GM20431 (cell line): ENCODE data around the gene TGFB1.
"Not testable (repeated sequence)": the region's sequence is repeated elsewhere in the genome, so short reads cannot be mapped to it uniquely, and the experiment has no call there.

ENCODE experiments used
- in situ Hi-C: fragments of 300-500 bp; cut with MseI, MboI; formaldehyde crosslinking; loops from one replicate; pipeline ENCODE4 v1.15.0; 2020; ENCODE audit warnings: low sequenced_read_pairs; ENCODE audit not compliant: unreplicated experiment

Gene TGFB1

GRCh38 chr19:41353466-41354342 lies at the start of gene TGFB1:
TGFB1 (minus strand) TSS chr19:41353922; CDS start chr19:41353044, 878 bp downstream.
- in situ Hi-C loops, result no loop called here

GRCh38 chr19:41402010-41402409 lies 48.3 kb upstream of the TGFB1 start:
- in situ Hi-C loops, result no loop called here

GRCh38 chr19:41401483-41401882 lies 47.8 kb upstream of the TGFB1 start:
- in situ Hi-C loops, result no loop called here

GRCh38 chr19:41399525-41399924 lies 45.8 kb upstream of the TGFB1 start:
- in situ Hi-C loops, result no loop called here

- in situ Hi-C loops, result no loop called here
These were observed 45.4 kb upstream of the TGFB1 start for GRCh38 chr19:41399091-41399490.

GRCh38 chr19:41398598-41398997 lies 44.9 kb upstream of the TGFB1 start:
- in situ Hi-C loops, result no loop called here

- in situ Hi-C loops, result no loop called here
These were observed 44.3 kb upstream of the TGFB1 start for GRCh38 chr19:41398050-41398418.

- in situ Hi-C loops, result no loop called here
These were observed 43.6 kb upstream of the TGFB1 start, which contains the start of the genes BCKDHA and EXOSC5 for GRCh38 chr19:41397086-41398049. BCKDHA (plus strand) TSS chr19:41397818; CDS start chr19:41397828, 10 bp downstream. EXOSC5 (minus strand) TSS chr19:41397359; CDS start chr19:41397328, 31 bp downstream.

- in situ Hi-C loops, result no loop called here
These were observed 41.6 kb upstream of the TGFB1 start for GRCh38 chr19:41395355-41395754.

- in situ Hi-C loops, result no loop called here
These were observed 39.1 kb upstream of the TGFB1 start for GRCh38 chr19:41392775-41393174.

GRCh38 chr19:41391618-41392017 lies 37.9 kb upstream of the TGFB1 start:
- in situ Hi-C loops, result no loop called here

GRCh38 chr19:41386442-41386841 lies 32.7 kb upstream of the TGFB1 start:
- in situ Hi-C loops, result no loop called here

- in situ Hi-C loops, result no loop called here
These were observed 30.6 kb upstream of the TGFB1 start for GRCh38 chr19:41384351-41384750.

GRCh38 chr19:41381536-41381935 lies 27.8 kb upstream of the TGFB1 start:
- in situ Hi-C loops, result not testable (repeated sequence)

- in situ Hi-C loops, result no loop called here
These were observed 24.4 kb upstream of the TGFB1 start for GRCh38 chr19:41377977-41378709.

- in situ Hi-C loops, result no loop called here
These were observed 23.3 kb upstream of the TGFB1 start for GRCh38 chr19:41376998-41377365.

GRCh38 chr19:41376241-41376997 lies 22.7 kb upstream of the TGFB1 start, which contains the start of gene TMEM91:
TMEM91 (plus strand) TSS chr19:41376533; CDS start chr19:41378310, 1,777 bp downstream.
- in situ Hi-C loops, result no loop called here

- in situ Hi-C loops, result no loop called here
These were observed 20.3 kb upstream of the TGFB1 start for GRCh38 chr19:41373993-41374392.

GRCh38 chr19:41372501-41372900 lies 18.8 kb upstream of the TGFB1 start:
- in situ Hi-C loops, result no loop called here
